Gastrocnemius medialis (tissue), 4 donors: ENCODE measurements around the gene PPFIA4. TPM values are rescaled to one million over a fixed set of nuclear protein-coding genes. Genes with fewer than 3 reads are reported as not detected.

Experiments
- ATAC-seq, 2 donors: fragments of 150-250 bp; one replicate each; pipeline ENCODE4 v1.9.1; 2016
- DNase-seq, 2 donors: peaks; one replicate each; pipeline ENCODE4 v3.0.0-alpha.2; 2019
- H3K27ac ChIP-seq, 4 donors: fragments of 200-600 bp; sonication (generic); 1 replicate in 1 of 4; 2 replicates in 3 of 4; pipeline ENCODE4 v1.5.1; 2016 to 2018; ENCODE audit warnings: mild to moderate bottlenecking in 2 of 4, moderate library complexity in 1 of 4
- H3K27me3 ChIP-seq, 3 donors: fragments of 200-600 bp; sonication (generic) in 2 of 3; 1 replicate in 1 of 3; 2 replicates in 2 of 3; pipeline versions ENCODE4 v1.5.1 to v1.6.0; 2016 to 2019; ENCODE audit warnings: mild to moderate bottlenecking in 1 of 3, moderate library complexity in 1 of 3
- H3K36me3 ChIP-seq, 2 donors: fragments of 200-600 bp; sonication (generic) in 1 of 2; one replicate each; pipeline ENCODE4 v1.5.1; 2017 to 2018
- H3K4me1 ChIP-seq, 2 donors: fragments of 200-600 bp; sonication (generic) in 1 of 2; one replicate each; pipeline ENCODE4 v1.5.1; 2016 to 2017; ENCODE audit warnings: mild to moderate bottlenecking in 2 of 2
- H3K4me3 ChIP-seq, 4 donors: fragments of 200-600 bp; sonication (generic) in 3 of 4; 1 replicate in 1 of 4; 2 replicates in 3 of 4; pipeline ENCODE4 v1.5.1; 2016 to 2019; ENCODE audit warnings: mild to moderate bottlenecking in 2 of 4
- H3K9me3 ChIP-seq, 3 donors: fragments of 200-600 bp; sonication (generic) in 2 of 3; 1 replicate in 1 of 3; 2 replicates in 2 of 3; pipeline ENCODE4 v1.5.1; 2016 to 2019
- CTCF ChIP-seq, 5 experiments: fragments of 450-650 bp in 3 of 5; fragments of 200-600 bp in 2 of 5; sonication (generic) in 2 of 5; IDR thresholded peaks in 4 of 5; conservative IDR thresholded peaks in 1 of 5; 1 replicate in 4 of 5; 2 replicates in 1 of 5; pipeline ENCODE4 v1.5.1; 2016 to 2019; ENCODE audit warnings: antibody characterized with exemption in 5 of 5, mild to moderate bottlenecking in 3 of 5, moderate library complexity in 3 of 5
- POLR2A ChIP-seq, 2 donors: fragments of 450-650 bp; IDR thresholded peaks; one replicate each; pipeline ENCODE4 v1.6.1; 2017; ENCODE audit warnings: antibody characterized with exemption in 2 of 2, mild to moderate bottlenecking in 2 of 2, moderate library complexity in 2 of 2
- in situ Hi-C, 4 donors: fragments of 200-750 bp; cut with MboI; loops; one replicate each; pipeline versions ENCODE4 v1.15.0 to v1.8.0; 2017; ENCODE audit warnings: low sequenced_read_pairs in 4 of 4
- intact Hi-C: fragments of 100-400 bp; cut with DNase I; formaldehyde crosslinking; loops from one replicate; pipeline ENCODE4 v1.15.1; 2023; ENCODE audit warnings: low total_unique reads
- total RNA-seq, 4 donors: library from RNA; depleted of rRNA; stranded (reverse); fragments of >200 nt; gene quantifications; one replicate each; pipeline versions ENCODE4 v1.1.0 to v1.2.3, GENCODE V29; 2016

PPFIA4 gene
- total RNA-seq: 10 to 100 TPM in 3 of 4 donors, 1 to 10 TPM in 1; 8.4 to 45.5 (median 33.1) TPM

- DNase-seq (peak; percentile 75 to 85), ATAC-seq (peak; percentile 57 to 59)
- H3K9me3 ChIP-seq: no peaks in the 10 kb centered on the region
- H3K36me3 ChIP-seq: peaks cover 0 to 28% of the 10 kb centered on the region in 2 donors
- no peaks in the 10 kb centered on the region for H3K27me3 ChIP-seq
- intact Hi-C loops (loop anchor here (2.0 to 5.0 kb wide), 4 partner anchors 19 to 1386 kb away; partner anchors contain the start of genes ADIPOR1, CYB5R1, PPP1R15B and TMEM183A), in situ Hi-C loops (no loop called here)
- H3K4me1 ChIP-seq: peaks cover 29 to 42% of the 10 kb centered on the region in 2 donors
- TF ChIP-seq CTCF (IDR thresholded peaks at IDR 0.05 in 4 of 5, conservative IDR thresholded peaks at IDR 0.05 in 1 of 5) (peak in 3 of 5 experiments; percentile 6 to 11 (median 8)), POLR2A (IDR thresholded peaks at IDR 0.05) (peak; percentile 90 to 95)
- peak within 1 kb of the TSS; percentile 74 to 89 (median 85) for H3K4me3 ChIP-seq
- H3K27ac ChIP-seq: peak within 1 kb of the TSS; percentile 89 to 98 (median 94)
These were observed at the start of gene PPFIA4 for GRCh38 chr1:203026031-203026665. PPFIA4 (plus strand) TSS chr1:203026491; CDS start chr1:203039009, 12,518 bp downstream.

- DNase-seq: no peak
- no peak for ATAC-seq
- no peak overlapping the region for H3K4me3 ChIP-seq
- TF ChIP-seq POLR2A (IDR thresholded peaks at IDR 0.05): no peak
- no peak for TF ChIP-seq CTCF (IDR thresholded peaks at IDR 0.05 in 4 of 5, conservative IDR thresholded peaks at IDR 0.05 in 1 of 5)
- H3K4me1 ChIP-seq: no peaks in the 10 kb centered on the region
- H3K27ac ChIP-seq: no peak overlapping the region
- H3K27me3 ChIP-seq: no peaks in the 10 kb centered on the region
- in situ Hi-C loops: loop anchor here in 2 of 4 donors (25.0 kb wide), 1 partner anchor 214 kb away; no protein-coding TSS in a partner anchor
- intact Hi-C loops: no loop called here
- H3K9me3 ChIP-seq: no peaks in the 10 kb centered on the region
- no peaks in the 10 kb centered on the region for H3K36me3 ChIP-seq
These were observed 49.7 kb upstream of the PPFIA4 start for GRCh38 chr1:202976633-202977032.

- H3K27me3 ChIP-seq: no peaks in the 10 kb centered on the region
- in situ Hi-C loops: loop anchor here in 2 of 4 donors (25.0 kb wide), 1 partner anchor 217 kb away; no protein-coding TSS in a partner anchor
- ATAC-seq: no peak
These were observed 46.8 kb upstream of the PPFIA4 start for GRCh38 chr1:202979459-202979858.

GRCh38 chr1:202981939-202982338 lies 44.4 kb upstream of the PPFIA4 start:
- no peak for ATAC-seq
- Histone ChIP-seq H3K9me3 (no peaks in the 10 kb centered on the region), H3K4me3 (no peak overlapping the region), H3K27ac (no peak overlapping the region), H3K4me1 (no peaks in the 10 kb centered on the region), H3K27me3 (no peaks in the 10 kb centered on the region), H3K36me3 (no peaks in the 10 kb centered on the region)
- in situ Hi-C loops (loop anchor here in 2 of 4 donors (25.0 kb wide), 1 partner anchor 220 kb away; no protein-coding TSS in a partner anchor), intact Hi-C loops (no loop called here)
- DNase-seq: no peak
- TF ChIP-seq CTCF (IDR thresholded peaks at IDR 0.05 in 4 of 5, conservative IDR thresholded peaks at IDR 0.05 in 1 of 5): no peak
- TF ChIP-seq POLR2A (IDR thresholded peaks at IDR 0.05): no peak

More at GRCh38 chr1:202979459-202979858, 46.8 kb upstream of the PPFIA4 start:
- intact Hi-C loops: no loop called here
- DNase-seq: no peak
- no peak for TF ChIP-seq POLR2A (IDR thresholded peaks at IDR 0.05)
- TF ChIP-seq CTCF (IDR thresholded peaks at IDR 0.05 in 4 of 5, conservative IDR thresholded peaks at IDR 0.05 in 1 of 5): no peak
- H3K27ac ChIP-seq: no peak overlapping the region
- H3K9me3 ChIP-seq: no peaks in the 10 kb centered on the region
- H3K4me3 ChIP-seq: no peak overlapping the region
- no peaks in the 10 kb centered on the region for H3K36me3 ChIP-seq
- H3K4me1 ChIP-seq: no peaks in the 10 kb centered on the region
